Measurements from ENCODE around the gene SMURF2.
A peak's percentile ranks its signal among the peaks of the same experiment; 100 is the strongest.

Gene SMURF2

GRCh38 chr17:64503341-64503740, 158.8 kb downstream of the SMURF2 start:
- no peak for DNase-seq (ENCODE audit: low spot score)

- no peak for DNase-seq (ENCODE audit: low spot score)
Measured at GRCh38 chr17:64502809-64503208, 159.3 kb downstream of the SMURF2 start.

GRCh38 chr17:64502021-64502420, 160.1 kb downstream of the SMURF2 start:
- DNase-seq (ENCODE audit: low spot score), result no peak

- no peak for DNase-seq (ENCODE audit: low spot score)
Measured at GRCh38 chr17:64500862-64501765, 161.0 kb downstream of the SMURF2 start.

GRCh38 chr17:64500487-64500859, 161.6 kb downstream of the SMURF2 start:
- no peak for DNase-seq (ENCODE audit: low spot score)

GRCh38 chr17:64499805-64500486, 162.2 kb downstream of the SMURF2 start:
- DNase-seq (ENCODE audit: low spot score), result no peak

GRCh38 chr17:64498308-64499203, 163.6 kb downstream of the SMURF2 start:
- DNase-seq (ENCODE audit: low spot score), result peak; percentile 60

GRCh38 chr17:64497565-64498035, 164.5 kb downstream of the SMURF2 start:
- DNase-seq (ENCODE audit: low spot score), result no peak

GRCh38 chr17:64496786-64497564, 165.1 kb downstream of the SMURF2 start, which contains the start of gene POLG2:
Gene POLG2, minus strand, starts transcription at chr17:64497054. Its CDS starts 86 bp downstream, at chr17:64496968.
- DNase-seq (ENCODE audit: low spot score), result peak; percentile 95

- DNase-seq (ENCODE audit: low spot score), result no peak
Measured at GRCh38 chr17:64496348-64496785, 165.7 kb downstream of the SMURF2 start.

Data from COLO829 (cell line).